GM21447 (cell line): ENCODE measurements around the gene NOL4L.

Experiments
- ATAC-seq: cut with Tn5 transposase; IDR thresholded peaks from one replicate; pipeline ENCODE4 v1.9.1; 2021; ENCODE audit not compliant: unreplicated experiment

NOL4L gene

DNA sequence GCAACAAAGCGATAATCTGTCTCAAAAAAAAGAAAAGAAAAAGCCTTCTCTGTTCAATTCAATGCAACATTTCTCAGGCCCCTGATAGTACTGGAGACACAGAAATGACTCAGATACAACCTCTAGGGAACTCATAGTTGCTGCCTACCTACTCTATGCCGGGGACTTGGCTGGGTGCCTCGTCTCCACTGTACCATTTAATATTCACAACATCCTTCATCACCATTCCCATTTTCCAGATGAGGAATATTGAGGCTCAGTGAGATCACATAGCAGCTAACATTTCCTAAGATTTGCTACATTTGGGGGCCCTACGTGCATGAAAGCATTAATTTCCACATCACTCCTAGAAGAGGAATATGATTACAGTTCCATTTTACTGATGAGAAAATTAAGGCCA, 7.5 kb downstream of the NOL4L start:
- no peak for ATAC-seq

DNA sequence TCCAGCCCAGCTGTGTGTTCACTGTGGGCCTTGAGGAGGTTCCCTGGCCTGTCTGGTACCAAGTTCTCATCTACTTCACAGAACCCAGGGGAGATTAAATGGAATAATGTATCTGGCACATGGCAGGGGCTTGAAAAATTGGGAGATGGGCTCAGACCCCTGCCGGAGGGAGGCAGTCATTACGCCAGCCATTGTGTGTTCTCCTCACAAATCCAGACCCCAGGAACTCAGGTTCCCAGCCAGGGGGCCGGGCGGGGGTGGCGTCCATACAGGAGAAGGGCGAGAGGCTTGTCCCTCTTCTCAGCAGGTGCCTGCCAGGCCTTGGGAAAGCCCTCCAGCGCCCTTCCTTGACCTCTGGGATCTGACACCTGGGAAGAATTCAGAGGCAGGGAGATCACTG, 8.1 kb downstream of the NOL4L start:
- ATAC-seq, result no peak

DNA sequence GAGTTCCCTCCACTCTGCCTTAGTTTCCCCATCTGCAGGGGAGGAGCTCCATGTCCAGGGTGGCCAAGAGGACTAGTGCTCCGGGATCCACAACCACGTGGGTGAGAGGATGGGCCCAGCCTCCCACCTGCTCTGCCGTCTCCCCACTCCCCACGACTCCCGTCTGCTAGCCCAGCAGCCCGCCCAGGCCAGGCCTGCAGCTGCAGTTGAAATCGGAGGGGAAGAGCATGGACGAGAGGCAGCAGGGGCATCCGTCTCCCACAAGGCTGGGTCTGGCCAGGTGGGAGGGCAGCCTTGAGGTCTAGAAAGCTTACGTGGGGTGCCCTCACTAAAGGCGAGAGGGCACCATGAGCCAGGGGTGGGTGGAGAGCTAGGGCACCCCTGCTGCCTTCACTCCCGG, 8.6 kb downstream of the NOL4L start:
- no peak for ATAC-seq

DNA sequence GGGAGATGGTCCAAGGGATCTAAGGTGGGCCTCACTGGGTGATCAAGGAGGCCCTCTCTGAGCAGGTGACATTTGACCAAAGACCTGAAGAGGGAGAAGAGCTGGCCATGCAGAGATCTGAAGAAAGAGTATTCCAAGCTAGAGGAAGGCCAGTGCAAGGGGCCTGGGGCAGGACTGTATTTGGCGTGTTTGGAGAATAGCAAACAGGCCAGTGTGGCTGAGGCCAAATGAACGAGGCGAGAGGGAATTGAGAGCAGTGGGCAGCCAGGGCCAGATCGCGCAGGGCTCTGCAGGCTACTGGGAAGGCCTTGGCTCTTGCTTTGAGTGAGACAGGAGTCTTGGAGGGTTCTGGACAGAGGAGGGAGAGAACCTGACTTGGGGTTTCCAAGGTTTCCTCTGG, 9.3 kb downstream of the NOL4L start:
- ATAC-seq, result no peak

DNA sequence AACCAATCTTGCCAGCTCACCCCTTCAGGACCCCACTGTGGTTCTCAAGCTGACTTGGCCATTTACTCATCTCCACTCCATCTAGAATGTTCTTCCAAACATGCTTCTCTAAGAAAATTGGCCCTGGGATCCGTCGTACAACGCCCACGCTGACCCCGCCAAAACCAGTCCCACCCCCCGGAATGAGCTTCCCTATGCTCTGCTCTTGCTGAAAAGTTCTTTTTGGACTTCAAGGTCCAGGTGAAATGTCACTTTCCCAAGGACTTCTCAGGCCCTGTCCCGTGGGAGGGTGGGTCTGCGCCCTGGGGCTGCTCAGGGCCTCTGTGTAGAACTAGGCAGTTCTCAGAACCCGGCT, 9.9 kb downstream of the NOL4L start:
- no peak for ATAC-seq

DNA sequence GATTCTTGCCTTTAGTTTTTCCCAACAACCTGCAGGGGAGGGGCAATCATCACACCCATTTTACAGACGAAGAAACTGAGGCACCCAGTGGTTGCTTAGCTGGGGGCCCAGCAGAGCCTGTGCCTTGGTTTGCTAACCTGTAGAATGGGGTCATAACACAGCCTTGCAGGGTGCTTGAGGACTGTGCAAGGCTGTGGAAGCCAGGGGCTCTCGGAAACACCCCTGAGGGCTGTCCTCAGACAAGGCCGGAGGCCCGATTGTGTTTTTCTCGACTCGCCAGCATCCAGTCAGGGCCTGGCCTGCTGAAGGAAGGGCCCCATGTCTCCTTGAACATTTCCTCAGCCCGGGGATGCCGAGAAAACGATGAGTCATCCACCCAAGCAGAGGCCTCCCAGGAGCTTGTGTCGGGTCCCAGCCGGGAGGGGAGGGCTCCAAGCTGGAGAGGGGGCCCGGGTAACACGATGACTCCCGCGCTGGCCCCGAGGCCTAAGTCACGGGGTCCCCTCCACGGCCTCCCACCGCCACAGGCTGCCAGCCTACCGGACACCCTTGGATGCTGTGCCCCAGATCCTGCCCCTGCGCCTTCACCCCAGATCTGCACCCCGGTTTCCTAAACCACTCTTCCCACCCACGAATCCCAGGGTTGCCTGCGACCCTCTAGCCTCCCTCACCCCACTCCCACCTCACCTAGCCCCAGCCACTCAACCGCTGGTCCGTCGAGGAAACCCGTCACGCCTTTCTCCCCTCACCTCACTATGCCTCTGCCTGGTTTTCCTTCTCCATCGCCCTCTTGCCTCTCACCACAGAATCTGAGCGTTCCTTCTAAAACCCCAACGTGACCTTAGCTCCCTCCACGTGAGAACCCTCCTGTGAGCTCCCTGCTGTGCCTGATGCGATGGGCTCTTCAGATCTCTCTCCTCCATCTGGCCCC, 10.6 kb downstream of the NOL4L start:
- no peak for ATAC-seq

DNA sequence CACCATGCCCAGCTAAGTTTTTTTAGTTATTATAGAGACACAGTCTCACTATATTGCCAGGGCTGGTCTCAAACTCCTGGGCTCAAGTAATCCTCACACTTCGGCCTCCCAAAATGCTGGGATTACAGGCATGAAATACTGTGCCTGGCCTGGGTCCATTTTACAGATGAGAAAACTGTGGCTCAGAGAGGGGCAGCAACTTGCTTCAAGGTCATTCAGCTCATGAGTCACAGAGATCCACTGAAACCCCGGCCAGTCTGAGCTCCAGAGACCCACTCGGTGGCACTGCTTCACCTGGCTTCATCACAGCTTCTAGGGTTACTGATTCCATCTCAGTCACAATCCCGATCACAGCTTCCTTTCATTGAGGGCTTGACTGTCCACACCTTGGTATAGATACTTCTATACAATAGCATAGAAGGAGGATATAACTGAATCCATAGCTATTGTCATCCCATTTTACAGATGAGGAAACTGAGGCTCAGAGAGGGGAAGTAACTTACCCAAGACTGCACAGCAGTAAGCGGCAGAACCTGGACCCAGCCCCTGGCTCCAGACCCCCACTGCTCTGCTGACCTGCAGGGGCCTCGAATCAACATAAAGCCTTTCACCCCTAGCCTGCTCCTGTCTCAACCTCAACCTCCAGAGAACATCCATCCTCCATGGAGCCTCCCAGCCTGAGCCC, 11.8 kb downstream of the NOL4L start:
- no peak for ATAC-seq

DNA sequence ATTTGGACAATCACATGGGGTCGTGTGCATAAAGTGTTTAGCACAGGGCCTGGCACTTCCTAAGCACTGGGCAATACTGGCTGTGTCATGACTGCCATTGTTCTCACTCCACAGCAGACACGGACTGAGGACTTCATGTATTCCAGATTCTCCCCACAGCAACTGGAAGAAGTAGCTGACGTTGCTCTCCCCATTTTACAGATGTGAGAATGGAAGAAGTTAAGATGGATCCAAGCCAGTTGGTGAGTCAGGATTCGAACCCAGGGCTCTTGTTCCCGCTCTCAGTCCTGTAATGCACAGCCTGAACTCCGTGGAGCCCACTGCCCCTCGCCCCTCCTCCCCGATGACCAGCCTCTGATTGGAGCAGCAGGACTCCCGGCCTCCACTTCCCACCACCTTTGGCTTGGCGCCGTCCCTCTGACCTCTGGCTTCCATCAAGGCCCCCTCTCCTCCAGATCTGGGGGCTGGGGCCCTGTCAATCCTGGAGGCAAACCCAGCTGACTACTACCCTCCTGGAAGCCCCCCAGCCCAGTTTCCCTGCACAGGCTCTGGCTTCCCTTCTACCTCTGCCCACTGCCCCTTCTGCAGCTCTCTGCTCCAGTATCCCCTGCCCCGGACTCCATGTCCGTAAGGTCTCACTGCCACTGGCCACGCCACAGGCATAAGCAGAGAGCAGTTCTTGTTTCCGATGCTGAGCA, 12.7 kb downstream of the NOL4L start:
- no peak for ATAC-seq

DNA sequence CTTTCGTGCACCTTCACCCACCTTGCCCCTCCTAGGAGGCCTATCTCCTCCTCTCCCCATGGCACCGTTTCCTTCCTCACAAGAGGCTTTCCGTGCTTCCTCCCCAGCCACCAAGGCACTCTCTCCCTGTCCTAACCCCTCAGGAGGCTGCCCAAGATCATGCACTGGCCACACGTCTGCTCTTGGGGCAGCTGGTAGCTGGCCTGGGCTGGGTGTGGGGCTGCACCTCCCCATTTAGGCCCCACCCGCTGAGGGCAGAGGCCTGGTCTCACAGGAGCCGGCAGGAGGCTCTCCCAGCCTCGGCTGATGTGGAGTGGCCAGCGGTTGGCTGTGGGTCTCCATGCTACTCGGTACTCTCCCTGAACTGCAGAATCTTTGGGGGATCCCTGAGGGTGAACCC, 13.6 kb downstream of the NOL4L start:
- no peak for ATAC-seq

DNA sequence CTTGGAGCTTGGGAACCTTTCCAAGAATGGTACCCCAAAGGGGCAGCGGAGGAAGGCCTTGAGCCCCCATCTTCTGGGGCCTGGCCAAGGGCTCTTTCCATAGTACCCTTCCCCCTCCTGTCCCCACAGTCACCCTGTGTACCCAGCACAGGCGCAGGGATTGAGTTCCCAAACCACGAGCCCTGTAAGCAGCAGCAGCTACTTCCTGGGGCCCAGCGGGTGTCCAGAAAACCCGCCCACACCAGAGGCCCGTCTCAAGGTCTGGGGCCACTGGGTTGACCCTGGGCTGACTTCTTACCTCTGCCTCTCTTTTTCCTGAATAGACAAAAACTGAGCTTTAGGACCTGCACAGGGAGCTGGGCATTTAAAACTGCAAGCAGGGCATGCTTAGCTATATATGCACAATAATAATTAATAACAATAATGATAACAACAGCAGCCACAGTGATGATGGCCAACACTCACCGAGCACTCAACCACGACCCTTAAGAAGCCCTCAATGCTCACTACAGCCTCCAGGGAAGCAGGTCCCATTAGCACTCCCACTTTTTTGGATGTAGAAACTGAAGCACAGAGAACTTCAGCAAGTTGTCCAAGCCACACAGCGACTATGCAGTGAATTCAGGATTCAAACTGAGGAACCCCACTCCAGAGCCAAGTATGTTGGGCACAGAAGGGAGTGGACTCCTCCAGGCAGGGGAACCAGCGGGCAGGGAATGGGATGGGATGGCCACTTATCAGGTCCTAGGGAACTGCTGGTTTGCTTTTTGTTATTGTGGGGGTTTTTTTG, 14.5 kb downstream of the NOL4L start:
- no peak for ATAC-seq

DNA sequence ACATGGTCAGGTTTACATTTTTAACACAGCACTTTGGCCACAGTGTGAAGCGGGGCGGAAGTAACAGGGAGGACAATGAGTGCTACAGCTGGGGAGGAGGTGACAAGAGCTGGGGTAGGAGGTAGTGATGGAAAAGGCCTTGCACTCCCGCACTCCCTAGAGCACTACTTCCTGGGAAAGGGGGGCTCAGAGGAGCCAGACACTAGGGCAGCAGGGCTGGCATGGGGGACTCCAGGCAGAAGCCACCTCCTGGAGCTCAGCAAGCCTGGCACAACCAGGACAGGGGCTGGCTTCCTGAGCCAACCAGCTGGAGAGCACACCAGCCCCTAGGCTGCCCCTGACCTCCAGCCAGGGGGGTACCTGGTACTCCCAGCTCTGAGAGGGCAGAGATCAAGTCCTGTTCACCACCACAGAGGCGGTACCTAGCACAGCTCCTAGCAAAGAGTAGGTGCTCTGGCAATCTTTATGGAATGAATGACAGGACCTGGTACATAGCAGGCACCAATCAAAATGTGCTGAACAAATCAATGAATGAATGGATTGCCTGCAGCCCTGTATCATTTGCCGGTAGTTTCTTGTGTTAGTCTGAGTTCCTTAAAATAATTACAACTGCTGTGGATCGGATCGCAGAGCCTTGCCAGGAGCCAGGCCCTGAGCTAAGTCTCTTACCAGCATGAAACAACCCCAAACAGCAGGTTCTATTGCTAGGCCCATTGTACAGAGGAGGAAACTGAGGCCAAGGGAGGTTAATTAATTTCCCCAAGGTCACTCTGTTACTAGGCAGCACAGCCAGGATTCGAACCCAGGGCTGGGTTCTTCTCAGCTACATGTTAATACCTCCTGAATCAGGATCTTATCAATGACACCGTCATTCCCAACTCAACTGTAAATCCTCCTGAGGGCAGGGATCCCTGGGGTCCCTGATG, 15.5 kb downstream of the NOL4L start:
- no peak for ATAC-seq

DNA sequence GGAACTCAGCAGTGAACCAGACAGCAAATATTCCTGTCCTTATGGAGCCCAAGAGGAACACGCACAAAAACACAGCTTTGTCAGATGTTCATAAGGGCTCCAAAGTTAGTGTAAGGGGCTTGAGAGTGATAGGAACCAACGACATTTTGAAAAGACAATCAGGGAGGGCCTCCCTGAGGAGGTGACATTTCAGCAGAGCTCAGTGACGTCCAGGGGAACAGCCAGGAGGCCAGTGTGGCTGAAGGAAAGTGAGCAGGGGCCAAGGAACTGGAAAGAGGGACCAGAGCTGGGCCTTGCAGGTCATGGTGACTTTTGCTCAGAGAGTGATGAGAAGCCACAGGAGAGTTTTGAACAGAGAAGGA, 16.1 kb downstream of the NOL4L start:
- ATAC-seq, result no peak

DNA sequence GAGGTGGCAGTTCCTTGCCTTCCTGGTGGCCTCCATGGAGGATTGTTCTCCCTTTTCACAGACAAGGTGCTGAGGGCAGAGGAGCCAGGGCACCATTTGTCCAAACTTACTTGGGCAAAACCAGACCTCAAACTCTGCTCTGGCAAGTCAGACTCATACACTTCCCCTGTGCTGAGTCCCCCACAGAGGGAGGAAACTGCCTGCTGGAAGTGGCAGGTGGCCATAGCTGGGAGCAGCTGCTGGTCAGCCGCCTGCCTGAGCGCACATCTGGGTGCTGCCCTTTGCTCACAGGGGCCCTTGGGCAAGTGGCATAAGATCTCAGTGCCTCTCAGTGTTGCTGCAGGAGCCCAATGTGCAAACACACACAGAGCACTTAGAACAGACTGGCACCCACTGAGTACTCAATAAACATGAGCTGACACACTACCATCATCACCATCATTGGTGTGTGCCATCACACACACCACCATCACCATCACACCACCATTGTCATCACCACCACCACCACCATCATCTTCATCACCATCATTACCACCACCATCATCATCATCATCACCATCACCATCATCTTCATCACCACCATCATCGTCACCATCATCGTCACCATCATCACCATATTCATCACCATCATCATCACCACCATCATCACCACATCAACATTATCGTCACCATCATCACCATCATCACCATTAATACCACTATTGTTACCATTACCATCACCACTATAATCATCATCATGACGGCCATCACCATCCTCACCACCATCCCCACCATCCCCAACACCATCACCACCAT, 17.6 kb downstream of the NOL4L start:
- no peak for ATAC-seq

DNA sequence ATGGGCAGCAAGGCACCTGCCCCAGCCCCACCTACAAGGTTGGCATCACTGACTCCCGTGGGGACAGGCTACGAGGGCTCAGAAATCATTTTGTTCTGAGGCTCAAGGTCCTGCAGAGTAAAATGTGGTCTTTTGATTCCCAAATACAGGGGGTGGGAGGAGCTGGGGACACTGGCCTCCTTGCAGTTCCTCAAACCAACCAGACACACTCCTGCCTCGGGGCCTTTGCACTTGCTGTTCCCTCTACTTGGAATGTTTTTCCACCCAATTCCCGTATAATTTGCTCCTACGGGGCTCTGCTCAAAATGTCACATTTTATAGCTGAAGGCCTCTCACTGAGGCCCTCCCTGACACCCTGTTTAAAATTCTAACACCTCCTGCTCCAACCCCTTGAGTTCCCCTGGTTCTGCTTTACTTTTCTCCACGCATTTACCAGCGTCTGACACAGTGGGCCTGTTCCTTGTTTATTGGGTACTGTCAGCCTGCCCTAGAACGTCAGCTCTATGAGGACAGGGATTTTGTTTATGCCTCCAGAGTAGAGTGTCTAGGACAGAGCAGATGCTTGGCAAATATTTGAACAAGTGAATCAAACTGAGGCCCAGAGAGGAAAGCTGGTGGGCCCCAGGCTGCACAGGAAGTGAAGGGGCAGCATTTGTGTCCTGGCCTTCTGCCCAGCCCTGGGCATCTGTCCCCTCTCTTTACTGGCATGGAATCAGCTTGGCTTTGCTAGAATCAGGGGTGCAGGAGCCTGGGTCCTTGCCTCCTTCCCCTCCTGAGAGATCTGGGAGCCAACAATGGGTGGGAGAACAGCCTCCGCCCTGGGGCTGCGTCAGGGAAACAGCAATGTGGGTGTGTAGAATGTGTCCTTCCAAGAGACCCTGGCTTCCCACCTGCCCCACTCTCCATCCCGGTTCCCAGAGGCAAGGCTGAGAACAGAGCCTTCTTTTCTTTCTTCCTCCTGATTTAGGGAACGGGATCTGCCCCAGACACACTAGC, 18.5 kb downstream of the NOL4L start:
- no peak for ATAC-seq

DNA sequence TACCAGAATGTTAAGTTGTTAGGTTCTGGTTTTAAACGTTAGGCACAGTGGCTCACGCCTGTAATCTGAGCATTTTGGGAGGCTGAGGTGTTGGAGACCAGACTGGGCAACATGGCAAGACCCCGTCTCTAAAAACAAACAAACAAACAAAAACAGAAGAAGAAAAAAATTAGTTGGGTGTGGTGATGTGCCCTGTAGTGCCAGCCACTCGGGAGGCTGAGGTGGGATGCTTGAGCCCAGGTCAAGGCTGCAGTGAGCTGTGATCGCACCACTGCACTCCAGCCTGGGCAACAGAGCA, 19.4 kb downstream of the NOL4L start:
- ATAC-seq, result no peak

DNA sequence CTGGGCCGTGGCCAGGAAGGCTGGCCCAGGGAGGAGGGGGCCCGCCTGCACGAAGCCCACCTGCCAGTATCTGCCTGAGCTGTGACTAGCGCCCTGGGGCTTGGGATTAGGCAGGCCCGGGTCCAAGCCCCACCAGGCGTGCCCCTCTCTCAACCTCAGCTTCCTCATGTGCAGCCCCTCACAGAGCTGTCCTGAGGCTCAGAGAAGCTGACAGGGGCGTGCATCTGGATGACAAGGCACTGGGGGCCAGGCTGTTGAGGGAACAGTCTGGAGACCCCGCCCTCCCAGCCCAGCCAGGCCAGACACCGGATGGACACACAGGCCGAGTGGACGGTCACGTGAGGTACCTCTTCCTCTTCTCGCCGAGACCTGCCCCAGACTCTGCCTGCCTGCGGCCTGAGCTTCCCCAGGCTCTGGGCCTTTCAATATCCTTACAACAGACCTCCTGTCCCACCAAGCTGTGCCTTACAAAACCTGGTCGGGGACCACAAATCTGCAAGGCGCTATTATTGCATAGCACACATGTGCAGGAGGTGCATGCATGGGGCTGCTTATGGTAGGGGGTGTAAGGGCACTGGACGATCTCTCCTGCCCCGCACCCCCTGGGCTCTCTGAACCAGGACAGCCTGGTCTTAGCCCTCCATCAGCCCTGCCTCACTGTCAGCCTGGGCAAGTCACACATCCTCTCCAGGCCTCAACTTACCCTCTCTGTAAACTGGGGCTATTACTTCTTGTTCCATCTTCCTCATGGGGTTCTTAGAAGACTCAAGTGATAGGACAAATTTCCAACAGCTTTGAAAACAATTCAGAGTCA, 20.0 kb downstream of the NOL4L start:
- ATAC-seq, result no peak

DNA sequence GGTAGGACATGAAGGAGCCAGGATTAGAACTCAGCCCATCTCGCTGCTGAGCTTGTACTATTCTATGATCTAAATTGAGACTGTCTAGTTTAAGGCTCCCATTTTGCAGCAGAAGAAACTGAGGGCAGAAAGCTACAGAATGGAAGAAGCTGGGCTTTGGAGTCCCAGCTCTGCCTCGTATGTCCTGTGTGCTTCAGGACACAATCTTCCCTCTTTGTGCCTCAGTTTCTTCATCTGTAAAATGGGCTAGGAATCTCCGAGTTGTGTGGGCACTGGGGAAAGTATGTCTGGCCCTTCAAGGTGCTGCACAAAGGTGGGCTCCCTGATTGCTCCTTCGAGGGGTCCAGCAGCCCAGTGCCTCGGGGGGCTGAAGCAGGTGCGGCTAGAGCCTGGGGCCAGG, 20.7 kb downstream of the NOL4L start:
- no peak for ATAC-seq
